HepG2 (cell line): Measurements from ENCODE around the gene CIROP. TPM values are rescaled to one million over a fixed set of nuclear protein-coding genes. Genes with fewer than 3 reads are reported as not detected.
A peak's percentile ranks its signal among the peaks of the same experiment; 100 is the strongest.

Experiments used
- IKZF4 ChIP-seq: sonication (generic); formaldehyde crosslinking; IDR thresholded peaks from 2 replicates; pipeline ENCODE4 v1.5.1; 2020; ENCODE audit warnings: borderline replicate concordance, mild to moderate bottlenecking, low read depth, missing genetic modification reagents; ENCODE audit errors: not compliant biosample characterization
- NONO ChIP-seq, 2 experiments: fragments of 450-650 bp in 1 of 2; sonication (generic) in 1 of 2; formaldehyde crosslinking in 1 of 2; IDR thresholded peaks in 1 of 2; conservative IDR thresholded peaks in 1 of 2; 2 replicates each; pipeline versions ENCODE4 v1.6.1 to v1.8.0; 2017 to 2022; ENCODE audit warnings: mild to moderate bottlenecking in 1 of 2, missing genetic modification reagents in 1 of 2, moderate library complexity in 1 of 2
- POLR2AphosphoS2 ChIP-seq: IDR thresholded peaks from 2 replicates; pipeline ENCODE4 v1.6.1; 2011; ENCODE audit warnings: low read depth, low read length, improper control_type of control experiment
- SP1 ChIP-seq, 2 experiments: fragments of 450-650 bp in 1 of 2; sonication (generic) in 1 of 2; formaldehyde crosslinking in 1 of 2; IDR thresholded peaks; 2 replicates each; pipeline versions ENCODE4 v1.4.0 to v1.6.1; 2016 to 2020; ENCODE audit warnings: missing genetic modification reagents in 1 of 2
- ZNF430 ChIP-seq: sonication (generic); formaldehyde crosslinking; IDR thresholded peaks from 2 replicates; pipeline ENCODE4 v1.9.0; 2021; ENCODE audit warnings: mild to moderate bottlenecking, missing genetic modification reagents
- ZNF777 ChIP-seq: sonication (generic); formaldehyde crosslinking; IDR thresholded peaks from 2 replicates; pipeline ENCODE4 v1.4.0; 2020; ENCODE audit warnings: missing genetic modification reagents
- polyA plus RNA-seq, 8 experiments: library from polyadenylated mRNA; depleted of rRNA in 3 of 8; stranded (reverse) in 7 of 8; unstranded in 1 of 8; fragments of >200 nt; fragmentation: Illumina TruSeq in 4 of 8; extraction: Trizol in 4 of 8; gene quantifications; 2 replicates each; pipeline versions ENCODE4 v1.2.1 to v1.2.3, GENCODE V29; 2011 to 2016; ENCODE audit warnings: low read depth in 4 of 8, missing spikeins in 1 of 8, mixed read lengths in 1 of 8; ENCODE audit not compliant: insufficient read depth in 1 of 8
- total RNA-seq, 5 experiments: library from RNA; depleted of rRNA; stranded (reverse); fragments of >200 nt; fragmentation: Illumina TruSeq; extraction: Trizol; gene quantifications; 2 replicates each; pipeline ENCODE4 v1.2.3, GENCODE V29; 2016; ENCODE audit warnings: low read depth in 1 of 5
- TF ChIP-seq, protein P1 (sequence below): sonication (generic); formaldehyde crosslinking; IDR thresholded peaks from 2 replicates; pipeline ENCODE4 v1.4.0; 2020; ENCODE audit warnings: missing genetic modification reagents
- TF ChIP-seq, protein P2 (sequence below): sonication (generic); formaldehyde crosslinking; IDR thresholded peaks from 2 replicates; pipeline ENCODE4 v1.5.0; 2020; ENCODE audit warnings: mild to moderate bottlenecking, missing genetic modification reagents, borderline replicate concordance
- TF ChIP-seq, protein P3 (sequence below): sonication (generic); formaldehyde crosslinking; IDR thresholded peaks from 2 replicates; pipeline ENCODE4 v1.4.0; 2020; ENCODE audit warnings: missing genetic modification reagents

CIROP gene
- total and polyA plus RNA-seq, 2 of the 13 experiments (the other 11 are each of a cell fraction or from before 2014, with no cell fraction given): 0.07 TPM; not detected in 1

DNA sequence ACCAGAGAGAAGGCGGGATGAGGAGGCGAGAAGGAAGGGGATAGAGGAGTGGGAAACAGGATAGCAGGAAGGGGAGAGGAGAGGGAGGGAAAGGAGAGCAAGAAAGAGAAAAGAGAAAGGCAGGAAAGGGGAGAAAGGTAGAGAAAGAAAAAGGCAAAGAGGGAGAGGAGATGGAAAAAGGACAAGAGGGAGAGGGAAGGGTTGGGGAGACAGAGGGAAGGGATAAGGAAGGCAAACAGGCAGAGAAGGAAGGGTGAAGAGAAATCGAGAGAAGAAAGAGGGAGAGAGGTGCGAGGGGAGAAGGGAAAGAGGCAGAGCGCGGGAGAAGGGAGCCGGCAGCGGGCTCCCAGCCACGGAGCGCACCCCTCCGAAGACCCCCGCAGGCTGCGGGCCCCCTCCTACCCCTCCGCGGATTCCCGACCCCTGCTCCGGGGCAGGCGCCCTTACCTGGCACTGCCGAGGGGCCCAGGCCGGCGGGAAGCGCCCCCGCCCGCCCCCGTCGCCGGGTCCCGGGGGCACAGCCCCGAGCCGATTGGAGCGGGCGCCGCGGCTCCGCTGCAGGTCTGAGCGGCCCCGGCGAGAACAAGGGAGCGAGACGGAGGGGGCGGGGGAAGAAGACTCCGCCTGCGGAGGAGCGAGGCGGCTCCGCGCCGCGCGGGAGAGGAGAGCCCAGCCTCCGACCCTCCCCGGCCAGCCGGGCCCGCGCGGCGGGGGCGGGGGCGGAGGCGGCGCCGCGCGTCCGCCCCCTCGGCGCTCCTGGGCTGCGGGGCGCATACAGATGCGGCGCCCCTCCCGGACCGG, 47.6 kb downstream of the CIROP start, which contains the start of gene CDH24 (continued):
- TF ChIP-seq, protein P1, sequence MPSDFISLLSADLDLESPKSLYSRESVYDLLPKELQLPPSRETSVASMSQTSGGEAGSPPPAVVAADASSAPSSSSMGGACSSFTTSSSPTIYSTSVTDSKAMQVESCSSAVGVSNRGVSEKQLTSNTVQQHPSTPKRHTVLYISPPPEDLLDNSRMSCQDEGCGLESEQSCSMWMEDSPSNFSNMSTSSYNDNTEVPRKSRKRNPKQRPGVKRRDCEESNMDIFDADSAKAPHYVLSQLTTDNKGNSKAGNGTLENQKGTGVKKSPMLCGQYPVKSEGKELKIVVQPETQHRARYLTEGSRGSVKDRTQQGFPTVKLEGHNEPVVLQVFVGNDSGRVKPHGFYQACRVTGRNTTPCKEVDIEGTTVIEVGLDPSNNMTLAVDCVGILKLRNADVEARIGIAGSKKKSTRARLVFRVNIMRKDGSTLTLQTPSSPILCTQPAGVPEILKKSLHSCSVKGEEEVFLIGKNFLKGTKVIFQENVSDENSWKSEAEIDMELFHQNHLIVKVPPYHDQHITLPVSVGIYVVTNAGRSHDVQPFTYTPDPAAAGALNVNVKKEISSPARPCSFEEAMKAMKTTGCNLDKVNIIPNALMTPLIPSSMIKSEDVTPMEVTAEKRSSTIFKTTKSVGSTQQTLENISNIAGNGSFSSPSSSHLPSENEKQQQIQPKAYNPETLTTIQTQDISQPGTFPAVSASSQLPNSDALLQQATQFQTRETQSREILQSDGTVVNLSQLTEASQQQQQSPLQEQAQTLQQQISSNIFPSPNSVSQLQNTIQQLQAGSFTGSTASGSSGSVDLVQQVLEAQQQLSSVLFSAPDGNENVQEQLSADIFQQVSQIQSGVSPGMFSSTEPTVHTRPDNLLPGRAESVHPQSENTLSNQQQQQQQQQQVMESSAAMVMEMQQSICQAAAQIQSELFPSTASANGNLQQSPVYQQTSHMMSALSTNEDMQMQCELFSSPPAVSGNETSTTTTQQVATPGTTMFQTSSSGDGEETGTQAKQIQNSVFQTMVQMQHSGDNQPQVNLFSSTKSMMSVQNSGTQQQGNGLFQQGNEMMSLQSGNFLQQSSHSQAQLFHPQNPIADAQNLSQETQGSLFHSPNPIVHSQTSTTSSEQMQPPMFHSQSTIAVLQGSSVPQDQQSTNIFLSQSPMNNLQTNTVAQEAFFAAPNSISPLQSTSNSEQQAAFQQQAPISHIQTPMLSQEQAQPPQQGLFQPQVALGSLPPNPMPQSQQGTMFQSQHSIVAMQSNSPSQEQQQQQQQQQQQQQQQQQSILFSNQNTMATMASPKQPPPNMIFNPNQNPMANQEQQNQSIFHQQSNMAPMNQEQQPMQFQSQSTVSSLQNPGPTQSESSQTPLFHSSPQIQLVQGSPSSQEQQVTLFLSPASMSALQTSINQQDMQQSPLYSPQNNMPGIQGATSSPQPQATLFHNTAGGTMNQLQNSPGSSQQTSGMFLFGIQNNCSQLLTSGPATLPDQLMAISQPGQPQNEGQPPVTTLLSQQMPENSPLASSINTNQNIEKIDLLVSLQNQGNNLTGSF (CRISPR knock-in tag): peak; percentile 42; the same call in 1 of the 2 replicates
- TF ChIP-seq NONO (IDR thresholded peaks at IDR 0.05) (peak; percentile 94; the same call in 1 of the 2 replicates), NONO (CRISPR knock-in tag; conservative IDR thresholded peaks at IDR 0.05) (no peak), ZNF430 (CRISPR knock-in tag) (0 out of 2 replicates have a peak, but pooled peaks have one; percentile 51), SP1 (IDR thresholded peaks at IDR 0.05) (peak; percentile 65; the same call in 1 of the 2 replicates), SP1 (CRISPR knock-in tag; IDR thresholded peaks at IDR 0.05) (0 out of 2 replicates have a peak, but pooled peaks have one; percentile 7), ZNF777 (CRISPR knock-in tag) (no peak), IKZF4 (CRISPR knock-in tag) (no peak), POLR2AphosphoS2 (no peak)
- TF ChIP-seq, protein P2, sequence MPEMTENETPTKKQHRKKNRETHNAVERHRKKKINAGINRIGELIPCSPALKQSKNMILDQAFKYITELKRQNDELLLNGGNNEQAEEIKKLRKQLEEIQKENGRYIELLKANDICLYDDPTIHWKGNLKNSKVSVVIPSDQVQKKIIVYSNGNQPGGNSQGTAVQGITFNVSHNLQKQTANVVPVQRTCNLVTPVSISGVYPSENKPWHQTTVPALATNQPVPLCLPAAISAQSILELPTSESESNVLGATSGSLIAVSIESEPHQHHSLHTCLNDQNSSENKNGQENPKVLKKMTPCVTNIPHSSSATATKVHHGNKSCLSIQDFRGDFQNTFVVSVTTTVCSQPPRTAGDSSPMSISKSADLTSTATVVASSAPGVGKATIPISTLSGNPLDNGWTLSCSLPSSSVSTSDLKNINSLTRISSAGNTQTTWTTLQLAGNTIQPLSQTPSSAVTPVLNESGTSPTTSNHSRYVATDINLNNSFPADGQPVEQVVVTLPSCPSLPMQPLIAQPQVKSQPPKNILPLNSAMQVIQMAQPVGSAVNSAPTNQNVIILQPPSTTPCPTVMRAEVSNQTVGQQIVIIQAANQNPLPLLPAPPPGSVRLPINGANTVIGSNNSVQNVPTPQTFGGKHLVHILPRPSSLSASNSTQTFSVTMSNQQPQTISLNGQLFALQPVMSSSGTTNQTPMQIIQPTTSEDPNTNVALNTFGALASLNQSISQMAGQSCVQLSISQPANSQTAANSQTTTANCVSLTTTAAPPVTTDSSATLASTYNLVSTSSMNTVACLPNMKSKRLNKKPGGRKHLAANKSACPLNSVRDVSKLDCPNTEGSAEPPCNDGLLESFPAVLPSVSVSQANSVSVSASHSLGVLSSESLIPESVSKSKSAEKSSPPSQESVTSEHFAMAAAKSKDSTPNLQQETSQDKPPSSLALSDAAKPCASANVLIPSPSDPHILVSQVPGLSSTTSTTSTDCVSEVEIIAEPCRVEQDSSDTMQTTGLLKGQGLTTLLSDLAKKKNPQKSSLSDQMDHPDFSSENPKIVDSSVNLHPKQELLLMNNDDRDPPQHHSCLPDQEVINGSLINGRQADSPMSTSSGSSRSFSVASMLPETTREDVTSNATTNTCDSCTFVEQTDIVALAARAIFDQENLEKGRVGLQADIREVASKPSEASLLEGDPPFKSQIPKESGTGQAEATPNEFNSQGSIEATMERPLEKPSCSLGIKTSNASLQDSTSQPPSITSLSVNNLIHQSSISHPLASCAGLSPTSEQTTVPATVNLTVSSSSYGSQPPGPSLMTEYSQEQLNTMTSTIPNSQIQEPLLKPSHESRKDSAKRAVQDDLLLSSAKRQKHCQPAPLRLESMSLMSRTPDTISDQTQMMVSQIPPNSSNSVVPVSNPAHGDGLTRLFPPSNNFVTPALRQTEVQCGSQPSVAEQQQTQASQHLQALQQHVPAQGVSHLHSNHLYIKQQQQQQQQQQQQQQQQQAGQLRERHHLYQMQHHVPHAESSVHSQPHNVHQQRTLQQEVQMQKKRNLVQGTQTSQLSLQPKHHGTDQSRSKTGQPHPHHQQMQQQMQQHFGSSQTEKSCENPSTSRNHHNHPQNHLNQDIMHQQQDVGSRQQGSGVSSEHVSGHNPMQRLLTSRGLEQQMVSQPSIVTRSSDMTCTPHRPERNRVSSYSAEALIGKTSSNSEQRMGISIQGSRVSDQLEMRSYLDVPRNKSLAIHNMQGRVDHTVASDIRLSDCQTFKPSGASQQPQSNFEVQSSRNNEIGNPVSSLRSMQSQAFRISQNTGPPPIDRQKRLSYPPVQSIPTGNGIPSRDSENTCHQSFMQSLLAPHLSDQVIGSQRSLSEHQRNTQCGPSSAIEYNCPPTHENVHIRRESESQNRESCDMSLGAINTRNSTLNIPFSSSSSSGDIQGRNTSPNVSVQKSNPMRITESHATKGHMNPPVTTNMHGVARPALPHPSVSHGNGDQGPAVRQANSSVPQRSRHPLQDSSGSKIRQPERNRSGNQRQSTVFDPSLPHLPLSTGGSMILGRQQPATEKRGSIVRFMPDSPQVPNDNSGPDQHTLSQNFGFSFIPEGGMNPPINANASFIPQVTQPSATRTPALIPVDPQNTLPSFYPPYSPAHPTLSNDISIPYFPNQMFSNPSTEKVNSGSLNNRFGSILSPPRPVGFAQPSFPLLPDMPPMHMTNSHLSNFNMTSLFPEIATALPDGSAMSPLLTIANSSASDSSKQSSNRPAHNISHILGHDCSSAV (CRISPR knock-in tag): no peak
- TF ChIP-seq, protein P3, sequence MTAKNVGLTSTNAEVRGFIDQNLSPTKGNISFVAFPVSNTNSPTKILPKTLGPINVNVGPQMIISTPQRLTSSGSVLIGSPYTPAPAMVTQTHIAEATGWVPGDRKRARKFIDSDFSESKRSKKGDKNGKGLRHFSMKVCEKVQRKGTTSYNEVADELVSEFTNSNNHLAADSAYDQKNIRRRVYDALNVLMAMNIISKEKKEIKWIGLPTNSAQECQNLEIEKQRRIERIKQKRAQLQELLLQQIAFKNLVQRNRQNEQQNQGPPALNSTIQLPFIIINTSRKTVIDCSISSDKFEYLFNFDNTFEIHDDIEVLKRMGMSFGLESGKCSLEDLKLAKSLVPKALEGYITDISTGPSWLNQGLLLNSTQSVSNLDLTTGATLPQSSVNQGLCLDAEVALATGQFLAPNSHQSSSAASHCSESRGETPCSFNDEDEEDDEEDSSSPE (CRISPR knock-in tag): peak; percentile 13; the same call in 1 of the 2 replicates
